Panc1 (cell line): ENCODE measurements around the gene HID1. TPM values are rescaled to one million over a fixed set of nuclear protein-coding genes. Genes with fewer than 3 reads are reported as not detected.

Experiments used
- ATAC-seq: fragments of 200-7000 bp; cut with Tn5 transposase; 2 replicates; pipeline ENCODE4 v1.9.1; 2020; ENCODE audit warnings: mild to moderate bottlenecking, moderate library complexity
- BruUV-seq: library from RNA; stranded (reverse); fragments of 400-500 nt; replicated peaks from 2 replicates; lab custom pipeline; 2021; lab: Mats Ljungman, UMichigan
- CTCF ChIA-PET: fragments of 300-600 bp; sonication (Branson Sonifier 250); formaldehyde crosslinking; loops from one replicate; lab custom pipeline; 2022; ENCODE audit warnings: antibody characterized with exemption; lab: Charles Lee
- POLR2A ChIA-PET: fragments of 300-600 bp; sonication (Branson Sonifier 250); formaldehyde crosslinking; loops from one replicate; lab custom pipeline; 2022; ENCODE audit warnings: antibody characterized with exemption; lab: Charles Lee
- DNase-seq: peaks from one replicate; pipeline ENCODE4 v3.0.0-alpha.2; 2010; ENCODE audit warnings: low read depth, low spot score
- H3K27ac ChIP-seq: 2 replicates; pipeline ENCODE4 v1.5.1; 2011; ENCODE audit warnings: mild to moderate bottlenecking, low read length, inconsistent platforms
- H3K27me3 ChIP-seq: fragments of 200-500 bp; sonication (Bioruptor generic); 2 replicates; pipeline ENCODE4 v1.6.0; 2014; ENCODE audit warnings: low read length, inconsistent platforms; ENCODE audit not compliant: control insufficient read depth, insufficient read depth
- H3K36me3 ChIP-seq: fragments of 200-500 bp; sonication (Bioruptor generic); 2 replicates; pipeline ENCODE4 v1.5.1; 2014; ENCODE audit warnings: inconsistent platforms, mild to moderate bottlenecking, low read length, moderate library complexity; ENCODE audit not compliant: control insufficient read depth, insufficient read depth
- H3K4me1 ChIP-seq: 2 replicates; pipeline ENCODE4 v1.5.1; 2011; ENCODE audit warnings: inconsistent platforms, mild to moderate bottlenecking, low read length, moderate library complexity; ENCODE audit not compliant: control insufficient read depth, insufficient read depth
- H3K4me3 ChIP-seq, 2 experiments: 2 replicates each; pipeline ENCODE4 v1.5.1; 2011 to 2012; ENCODE audit warnings: low read depth in 2 of 2, low read length in 2 of 2, mild to moderate bottlenecking in 2 of 2, inconsistent platforms in 1 of 2, moderate library complexity in 1 of 2
- H3K9me3 ChIP-seq: fragments of 200-500 bp; sonication (Bioruptor generic); 2 replicates; pipeline ENCODE4 v1.5.1; 2014; ENCODE audit warnings: low read depth, mild to moderate bottlenecking, inconsistent platforms, low read length, moderate library complexity; ENCODE audit not compliant: control insufficient read depth, insufficient read depth
- POLR2AphosphoS5 ChIP-seq: IDR thresholded peaks from 2 replicates; pipeline ENCODE4 v1.6.1; 2012; ENCODE audit warnings: mild to moderate bottlenecking, low read depth, low read length, moderate library complexity
- SIN3A ChIP-seq: IDR thresholded peaks from 2 replicates; pipeline ENCODE4 v1.6.1; 2012; ENCODE audit warnings: low read depth, mild to moderate bottlenecking, low read length, moderate library complexity, borderline replicate concordance; ENCODE audit not compliant: insufficient read depth
- TCF7L2 ChIP-seq: IDR thresholded peaks from 2 replicates; pipeline ENCODE4 v1.6.1; 2011; ENCODE audit warnings: mild to moderate bottlenecking, low read depth, low read length, inconsistent platforms
- in situ Hi-C: cut with HindIII; loops from 2 replicates; pipeline ENCODE4 v1.10.0; 2016; ENCODE audit warnings: low sequenced_read_pairs, low pct_unique_long_range_greater_than_20kb
- intact Hi-C: fragments of 100-400 bp; cut with micrococcal nuclease; formaldehyde crosslinking; loops from one replicate; pipeline ENCODE4 v1.10.0; 2022; ENCODE audit not compliant: unreplicated experiment
- total RNA-seq: library from RNA; stranded (reverse); gene quantifications from one replicate; pipeline ENCODE4 v1.2.1, GENCODE V29; 2021; ENCODE audit not compliant: unreplicated experiment
- TF ChIP-seq, protein P1 (sequence below), 2 experiments: IDR thresholded peaks; 2 replicates each; pipeline ENCODE4 v1.6.1; 2011 to 2012; ENCODE audit warnings: low read depth in 2 of 2, control low read depth in 1 of 2, low read length in 1 of 2, mild to moderate bottlenecking in 1 of 2, moderate library complexity in 1 of 2; ENCODE audit not compliant: insufficient read depth in 1 of 2
- TF ChIP-seq, protein P2 (sequence below): fragments of 450-650 bp; IDR thresholded peaks from 2 replicates; pipeline ENCODE4 v1.5.1; 2017; ENCODE audit warnings: mild to moderate bottlenecking

HID1 gene
- total RNA-seq, 1 experiment from 2014 or later: 10.9 TPM

DNA sequence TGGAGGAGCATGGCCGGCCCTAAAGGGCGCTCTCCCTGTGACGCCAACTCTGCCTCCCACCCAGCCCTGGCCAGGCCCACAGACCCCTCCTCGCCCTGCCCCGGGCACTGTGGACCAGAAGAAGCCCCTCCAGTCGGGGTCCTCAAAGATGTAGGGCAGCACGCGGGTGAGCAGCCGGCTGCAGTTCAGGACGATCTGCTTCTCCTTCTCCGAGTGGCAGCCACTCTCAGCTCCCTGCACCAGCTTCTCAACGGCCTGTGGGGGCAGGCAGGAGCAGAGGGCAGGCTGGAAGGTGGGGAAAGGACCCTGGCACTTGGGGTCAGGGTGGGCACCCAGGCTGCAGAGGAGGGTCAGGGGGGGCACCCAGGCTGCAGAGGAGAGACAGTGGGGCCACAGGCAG lies 8.9 kb downstream of the HID1 start:
- intact Hi-C loops: loop anchor here (5.0 kb wide), 1 partner anchor 44 kb away; no protein-coding TSS in a partner anchor

DNA sequence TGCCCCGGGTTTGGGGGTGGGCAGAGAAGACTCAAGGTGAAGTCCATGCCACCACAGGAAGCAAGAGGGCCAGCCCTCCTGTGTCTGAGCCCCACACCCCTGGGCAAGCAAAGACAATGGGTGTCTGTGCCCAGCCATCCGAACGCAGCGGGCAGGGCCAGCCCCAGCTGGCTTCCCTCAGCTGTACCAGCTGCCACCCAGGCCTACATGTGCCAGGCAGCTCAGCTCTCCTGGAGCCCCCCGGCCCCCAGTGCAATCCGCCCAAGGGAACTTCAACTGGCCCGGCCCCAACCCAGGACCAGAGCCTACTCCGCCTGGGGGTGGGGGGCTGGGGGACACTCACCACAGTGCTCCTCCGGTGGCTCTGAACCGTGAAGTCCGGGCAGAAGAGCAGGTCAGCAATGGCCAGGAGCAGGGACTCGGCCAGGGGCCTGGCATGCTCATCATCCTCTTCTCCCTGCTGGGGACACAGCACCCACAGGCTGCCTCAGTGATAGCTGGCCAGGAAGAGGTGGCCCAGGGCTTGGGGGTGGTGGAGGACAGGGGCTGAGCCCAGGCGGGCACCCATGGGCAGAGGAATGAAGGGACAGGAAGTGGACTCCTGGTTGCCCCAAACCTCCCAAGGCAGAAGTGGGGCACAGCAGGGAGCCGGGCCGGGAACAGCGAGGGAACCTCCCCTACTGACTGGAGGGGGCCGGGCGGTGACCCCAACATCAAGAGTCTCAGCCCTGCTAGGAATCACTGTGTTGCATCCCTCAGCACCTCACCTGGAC lies 9.8 kb downstream of the HID1 start:
- no TSS peak for BruUV-seq
- Histone ChIP-seq H3K27me3 (no peaks in the 10 kb centered on the region), H3K4me1 (peaks cover 3% of the 10 kb centered on the region; the same call in 1 of the 2 replicates), H3K9me3 (no peaks in the 10 kb centered on the region), H3K4me3 (no peak overlapping the region), H3K36me3 (no peaks in the 10 kb centered on the region), H3K27ac (no peak overlapping the region)
- ChIA-PET CTCF (interaction anchor here (0.6 to 3.5 kb wide), 14 partner anchors 9 to 182 kb away, joined by 3 to 41 read pairs (median 8); partner anchors contain the start of genes ATP5PD, FDXR, KCTD2 and MRPL58), POLR2A (interaction anchor here (0.8 to 1.4 kb wide), 2 partner anchors 29 to 57 kb away, joined by 3 to 11 read pairs; no protein-coding TSS in a partner anchor)
- in situ Hi-C loops: no loop called here
- ATAC-seq (no peak), DNase-seq (no peak)
- TF ChIP-seq, protein P1, sequence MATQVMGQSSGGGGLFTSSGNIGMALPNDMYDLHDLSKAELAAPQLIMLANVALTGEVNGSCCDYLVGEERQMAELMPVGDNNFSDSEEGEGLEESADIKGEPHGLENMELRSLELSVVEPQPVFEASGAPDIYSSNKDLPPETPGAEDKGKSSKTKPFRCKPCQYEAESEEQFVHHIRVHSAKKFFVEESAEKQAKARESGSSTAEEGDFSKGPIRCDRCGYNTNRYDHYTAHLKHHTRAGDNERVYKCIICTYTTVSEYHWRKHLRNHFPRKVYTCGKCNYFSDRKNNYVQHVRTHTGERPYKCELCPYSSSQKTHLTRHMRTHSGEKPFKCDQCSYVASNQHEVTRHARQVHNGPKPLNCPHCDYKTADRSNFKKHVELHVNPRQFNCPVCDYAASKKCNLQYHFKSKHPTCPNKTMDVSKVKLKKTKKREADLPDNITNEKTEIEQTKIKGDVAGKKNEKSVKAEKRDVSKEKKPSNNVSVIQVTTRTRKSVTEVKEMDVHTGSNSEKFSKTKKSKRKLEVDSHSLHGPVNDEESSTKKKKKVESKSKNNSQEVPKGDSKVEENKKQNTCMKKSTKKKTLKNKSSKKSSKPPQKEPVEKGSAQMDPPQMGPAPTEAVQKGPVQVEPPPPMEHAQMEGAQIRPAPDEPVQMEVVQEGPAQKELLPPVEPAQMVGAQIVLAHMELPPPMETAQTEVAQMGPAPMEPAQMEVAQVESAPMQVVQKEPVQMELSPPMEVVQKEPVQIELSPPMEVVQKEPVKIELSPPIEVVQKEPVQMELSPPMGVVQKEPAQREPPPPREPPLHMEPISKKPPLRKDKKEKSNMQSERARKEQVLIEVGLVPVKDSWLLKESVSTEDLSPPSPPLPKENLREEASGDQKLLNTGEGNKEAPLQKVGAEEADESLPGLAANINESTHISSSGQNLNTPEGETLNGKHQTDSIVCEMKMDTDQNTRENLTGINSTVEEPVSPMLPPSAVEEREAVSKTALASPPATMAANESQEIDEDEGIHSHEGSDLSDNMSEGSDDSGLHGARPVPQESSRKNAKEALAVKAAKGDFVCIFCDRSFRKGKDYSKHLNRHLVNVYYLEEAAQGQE (IDR thresholded peaks at IDR 0.05; ENCODE audit: insufficient read depth in 1 of 2, low read depth in 2 of 2, low read length in 1 of 2): no peak
- TF ChIP-seq, protein P2, sequence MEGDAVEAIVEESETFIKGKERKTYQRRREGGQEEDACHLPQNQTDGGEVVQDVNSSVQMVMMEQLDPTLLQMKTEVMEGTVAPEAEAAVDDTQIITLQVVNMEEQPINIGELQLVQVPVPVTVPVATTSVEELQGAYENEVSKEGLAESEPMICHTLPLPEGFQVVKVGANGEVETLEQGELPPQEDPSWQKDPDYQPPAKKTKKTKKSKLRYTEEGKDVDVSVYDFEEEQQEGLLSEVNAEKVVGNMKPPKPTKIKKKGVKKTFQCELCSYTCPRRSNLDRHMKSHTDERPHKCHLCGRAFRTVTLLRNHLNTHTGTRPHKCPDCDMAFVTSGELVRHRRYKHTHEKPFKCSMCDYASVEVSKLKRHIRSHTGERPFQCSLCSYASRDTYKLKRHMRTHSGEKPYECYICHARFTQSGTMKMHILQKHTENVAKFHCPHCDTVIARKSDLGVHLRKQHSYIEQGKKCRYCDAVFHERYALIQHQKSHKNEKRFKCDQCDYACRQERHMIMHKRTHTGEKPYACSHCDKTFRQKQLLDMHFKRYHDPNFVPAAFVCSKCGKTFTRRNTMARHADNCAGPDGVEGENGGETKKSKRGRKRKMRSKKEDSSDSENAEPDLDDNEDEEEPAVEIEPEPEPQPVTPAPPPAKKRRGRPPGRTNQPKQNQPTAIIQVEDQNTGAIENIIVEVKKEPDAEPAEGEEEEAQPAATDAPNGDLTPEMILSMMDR: no peak
- TF ChIP-seq POLR2AphosphoS5: no peak
- TF ChIP-seq TCF7L2: no peak
- TF ChIP-seq SIN3A: no peak
- intact Hi-C loops: loop anchor here (5.0 kb wide), 1 partner anchor 44 kb away; no protein-coding TSS in a partner anchor

More for the DNA sequence above, 8.9 kb downstream of the HID1 start:
- BruUV-seq: no TSS peak
- Histone ChIP-seq H3K36me3 (no peaks in the 10 kb centered on the region), H3K27me3 (no peaks in the 10 kb centered on the region), H3K9me3 (no peaks in the 10 kb centered on the region), H3K27ac (no peak overlapping the region), H3K4me1 (peaks cover 3% of the 10 kb centered on the region; the same call in 1 of the 2 replicates), H3K4me3 (no peak overlapping the region)
- POLR2A ChIA-PET: interaction anchor here (1.4 kb wide), 1 partner anchor 30 kb away, joined by 11 read pairs; no protein-coding TSS in a partner anchor
- TF ChIP-seq TCF7L2 (no peak), SIN3A (no peak), POLR2AphosphoS5 (no peak)
- TF ChIP-seq, protein P2: no peak; the same call in 1 of the 2 replicates
- TF ChIP-seq, protein P1 (IDR thresholded peaks at IDR 0.05; ENCODE audit: insufficient read depth in 1 of 2, low read depth in 2 of 2, low read length in 1 of 2): no peak
- no peak for DNase-seq
- no peak for ATAC-seq
- in situ Hi-C loops: no loop called here
- CTCF ChIA-PET: interaction anchor here (0.5 to 1.6 kb wide), 11 partner anchors 9 to 238 kb away, joined by 3 to 16 read pairs (median 4); partner anchors contain the start of genes FDXR and HID1
